Activated CD8-positive, alpha-beta memory T cell treated with anti-CD3 and anti-CD28 coated beads for 1 hour (primary cell): Measurements from ENCODE around the gene H19.

Experiments used
- DNase-seq, 2 donors: peaks; one replicate each; pipeline ENCODE4 v3.0.0-alpha.2; 2020; ENCODE audit warnings: low read depth in 1 of 2; ENCODE audit errors: extremely low read depth in 1 of 2

H19 gene

GRCh38 chr11:1987024-1987423 lies 10.6 kb downstream of the H19 start:
- no peak for DNase-seq

GRCh38 chr11:1983601-1983961 lies 14.1 kb downstream of the H19 start:
- DNase-seq, result no peak

DNA sequence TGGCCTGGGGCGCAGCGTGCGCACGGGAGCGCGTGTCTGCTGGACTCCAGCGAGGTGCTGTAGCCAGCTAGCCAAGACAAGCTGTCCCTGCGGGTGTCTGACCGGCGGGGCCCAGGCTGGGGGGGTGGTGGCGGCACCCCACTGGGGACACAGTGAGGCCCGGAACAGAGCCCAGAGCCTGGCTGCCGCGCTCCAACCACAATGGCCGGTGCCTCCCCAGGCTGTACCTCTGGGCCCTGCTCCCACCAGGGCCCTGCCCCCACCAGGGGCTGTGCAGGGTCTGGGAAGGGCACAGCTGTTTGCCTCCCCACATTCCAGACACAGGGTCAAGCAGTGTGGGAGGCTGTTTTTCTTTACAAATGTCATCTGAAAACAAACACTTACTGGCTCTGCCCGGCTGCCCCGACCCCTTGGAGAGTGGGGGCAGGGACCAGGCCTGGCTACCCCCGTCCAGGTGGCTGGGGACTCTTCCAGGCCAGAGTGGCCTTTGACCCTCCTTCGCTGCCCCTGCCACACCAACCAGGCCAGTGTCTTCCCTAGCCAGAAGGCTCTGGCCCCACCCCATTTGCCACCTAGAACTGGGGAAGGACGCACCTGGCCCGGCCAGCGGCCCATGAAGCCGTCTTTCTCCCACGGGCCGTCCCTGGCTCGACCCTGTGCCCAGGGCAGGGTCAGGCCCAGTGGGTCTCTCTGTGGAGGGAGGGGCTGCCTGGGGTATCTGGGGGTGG lies 14.6 kb downstream of the H19 start:
- no peak for DNase-seq

GRCh38 chr11:1979607-1980006 lies 18.0 kb downstream of the H19 start:
- no peak for DNase-seq

GRCh38 chr11:1978720-1979473 lies 18.7 kb downstream of the H19 start:
- DNase-seq, result no peak

DNA sequence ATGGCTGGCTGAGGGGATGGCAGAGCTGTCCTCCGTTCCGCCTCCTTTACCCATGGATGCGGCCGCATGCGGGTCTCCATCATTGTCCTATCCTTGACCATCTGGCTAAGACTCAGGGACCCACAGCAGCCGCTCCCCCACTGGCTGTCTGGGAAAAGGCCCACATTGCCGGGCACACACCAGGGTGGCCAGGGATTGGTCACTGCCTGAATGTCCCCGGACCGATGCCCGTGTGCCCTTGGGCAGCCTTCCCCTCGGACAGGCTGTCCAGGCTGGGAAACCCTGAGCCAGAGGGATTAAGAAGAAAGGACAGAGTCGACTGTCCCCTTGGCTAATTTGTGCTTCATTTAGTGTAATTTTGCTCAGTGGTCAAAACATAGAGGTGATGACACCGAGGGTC lies 22.5 kb downstream of the H19 start:
- no peak for DNase-seq

DNA sequence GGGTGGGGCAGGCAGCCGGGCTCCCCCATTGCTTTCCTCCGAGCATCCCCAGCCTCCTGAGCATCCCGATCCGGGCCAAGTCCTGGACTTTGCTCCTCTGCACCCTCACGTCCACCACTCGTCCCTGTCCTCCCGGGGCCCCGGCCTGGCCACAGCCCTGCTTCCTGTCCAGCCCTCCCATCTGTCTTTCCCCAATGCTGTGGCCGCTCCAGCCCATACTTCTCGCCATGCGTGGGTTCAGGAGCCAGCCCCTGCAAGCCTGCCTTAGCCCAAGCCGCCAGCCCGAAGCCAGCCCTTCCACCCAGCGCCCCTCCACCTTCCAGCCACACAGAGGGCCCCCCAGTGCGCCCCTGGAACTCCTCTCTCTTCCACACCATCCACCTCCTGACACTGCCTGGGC lies 26.7 kb downstream of the H19 start:
- no peak for DNase-seq

GRCh38 chr11:1969776-1970175 lies 27.9 kb downstream of the H19 start:
- no peak for DNase-seq

- DNase-seq, result no peak
Observed at GRCh38 chr11:1969035-1969434, 28.6 kb downstream of the H19 start.

- no peak for DNase-seq
Observed at GRCh38 chr11:1968454-1969002, 29.1 kb downstream of the H19 start.

DNA sequence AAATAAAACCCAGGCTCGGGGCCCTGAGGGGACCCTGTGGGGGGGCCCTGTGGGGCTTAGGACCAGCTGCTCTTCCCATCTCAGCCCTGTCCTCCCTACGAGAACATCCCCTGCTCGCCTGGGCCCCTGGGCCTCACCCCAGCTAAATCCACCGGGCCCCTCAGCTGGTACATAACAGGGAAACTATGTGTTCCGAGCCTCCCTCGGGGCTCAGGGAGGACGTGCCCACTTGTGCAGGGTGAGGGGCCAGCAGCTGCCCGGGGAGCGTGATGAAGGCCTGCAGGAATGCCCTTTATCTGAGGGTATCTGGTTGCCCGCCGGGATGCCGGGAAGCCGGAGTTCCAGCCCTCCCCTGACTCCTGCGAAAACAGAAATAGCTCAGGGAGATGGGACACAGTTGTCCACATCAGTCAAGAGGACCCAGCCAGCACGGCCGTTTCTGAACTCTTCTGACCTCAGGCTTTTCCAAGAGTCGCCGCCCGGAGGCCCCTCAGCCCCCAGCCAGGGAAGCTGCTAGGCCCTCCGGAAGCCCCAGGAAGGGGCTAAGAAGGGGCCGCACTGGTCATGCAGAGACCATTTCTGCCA lies 29.9 kb downstream of the H19 start:
- DNase-seq, result no peak

DNA sequence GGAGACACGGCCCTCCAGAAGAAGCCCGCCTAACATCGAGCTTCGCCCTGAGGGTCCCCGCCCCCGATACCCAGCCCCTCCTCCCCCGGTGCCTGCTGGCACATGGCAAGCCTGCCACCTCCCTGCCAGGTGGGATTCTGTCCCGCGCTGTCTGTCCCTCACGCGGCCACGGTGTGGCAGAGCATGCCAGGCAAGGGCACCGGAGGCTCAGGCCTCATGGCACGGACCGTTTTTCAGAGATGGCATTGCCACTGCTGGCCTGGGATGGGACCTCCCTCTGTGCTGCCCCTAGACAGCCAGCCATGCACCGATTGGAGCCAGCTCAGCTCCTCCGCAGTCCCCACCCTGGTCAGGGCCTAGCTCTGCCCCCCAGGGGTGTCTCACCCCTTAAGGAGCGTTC lies 31.1 kb downstream of the H19 start:
- no peak for DNase-seq

GRCh38 chr11:1964955-1965354 lies 32.7 kb downstream of the H19 start:
- DNase-seq, result no peak

- no peak for DNase-seq
Observed at GRCh38 chr11:1964348-1964747, 33.3 kb downstream of the H19 start.

DNA sequence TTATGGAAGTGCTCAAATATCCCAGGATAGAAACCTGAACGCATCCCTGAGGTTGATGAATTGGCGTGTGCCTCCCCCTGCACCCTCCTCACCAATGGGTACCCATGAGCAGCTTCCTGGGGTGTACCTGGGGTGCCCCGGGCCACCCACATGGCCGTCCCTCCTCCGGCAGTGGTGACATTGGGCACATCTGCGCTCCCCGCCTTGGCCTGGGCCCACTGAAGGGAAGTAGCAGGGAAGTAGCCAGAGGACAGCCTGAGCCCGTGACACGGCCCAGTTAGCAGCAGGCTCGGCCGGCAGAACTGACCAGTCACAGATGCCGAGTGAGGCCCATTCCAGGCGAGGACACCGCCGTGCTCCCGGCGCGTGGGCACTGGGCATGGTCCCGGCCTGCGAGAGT lies 33.8 kb downstream of the H19 start:
- DNase-seq, result no peak

- DNase-seq, result no peak
Observed at GRCh38 chr11:1959786-1960185, 37.9 kb downstream of the H19 start.

DNA sequence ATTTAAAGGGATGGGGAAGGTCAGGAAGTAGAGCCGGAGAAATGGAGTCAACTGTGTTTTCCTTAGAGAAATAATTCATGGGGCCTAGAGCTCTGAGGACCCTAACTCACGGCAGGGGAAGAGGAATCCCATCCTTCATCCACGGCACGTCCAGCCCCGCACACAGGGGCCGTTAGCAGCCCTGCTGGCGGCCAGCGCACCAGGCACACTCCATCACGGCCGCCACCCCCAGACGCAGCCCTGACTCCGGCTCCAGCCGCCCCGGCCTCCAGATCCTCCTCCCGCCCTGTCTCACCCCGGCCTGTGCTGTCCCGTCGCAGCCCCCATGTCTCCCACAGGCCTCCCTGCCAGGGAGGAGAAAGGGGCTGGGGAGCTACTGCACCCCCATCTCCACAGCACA lies 39.3 kb downstream of the H19 start:
- no peak for DNase-seq

GRCh38 chr11:1953489-1954266 lies 44.0 kb downstream of the H19 start:
- no peak for DNase-seq

GRCh38 chr11:1952806-1953482 lies 44.7 kb downstream of the H19 start:
- no peak for DNase-seq

GRCh38 chr11:1949922-1950321 lies 47.7 kb downstream of the H19 start:
- DNase-seq, result no peak

DNA sequence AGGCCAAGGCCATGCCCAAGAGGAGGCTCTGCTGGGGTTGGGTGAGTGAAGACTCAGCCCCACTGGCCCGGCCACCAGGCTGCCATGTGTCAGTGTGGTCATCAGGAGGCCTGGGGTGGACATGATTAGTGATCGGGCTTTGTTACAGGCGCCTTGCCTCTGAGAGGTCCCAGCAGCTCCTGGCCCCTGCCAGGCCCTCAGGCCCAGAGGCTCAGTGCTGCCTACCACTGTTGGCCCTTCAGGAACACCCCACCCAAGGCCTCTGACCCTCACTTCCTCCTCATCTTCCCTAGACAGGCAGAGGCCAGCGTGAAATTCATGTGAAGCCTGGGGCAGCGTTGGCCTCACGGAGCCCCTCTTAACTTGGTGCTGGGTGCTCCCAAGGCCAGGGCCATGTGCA lies 48.3 kb downstream of the H19 start:
- DNase-seq, result no peak
